LNCaP clone FGC (cell line): ENCODE measurements around the gene BMPER.

Experiments
- DNase-seq: peaks from one replicate; pipeline ENCODE4 v3.0.0-alpha.2; 2011; ENCODE audit warnings: low read depth
- H3K4me3 ChIP-seq: 2 replicates; pipeline ENCODE4 v1.5.1; 2011; ENCODE audit warnings: mild to moderate bottlenecking, low read depth, low read length, control low read depth
- TF ChIP-seq, protein P1 (sequence below): IDR thresholded peaks from 2 replicates; pipeline ENCODE4 v1.5.1; 2012; ENCODE audit warnings: mild to moderate bottlenecking; ENCODE audit not compliant: control insufficient read depth, insufficient read depth; ENCODE audit errors: extremely low read depth

BMPER gene

DNA sequence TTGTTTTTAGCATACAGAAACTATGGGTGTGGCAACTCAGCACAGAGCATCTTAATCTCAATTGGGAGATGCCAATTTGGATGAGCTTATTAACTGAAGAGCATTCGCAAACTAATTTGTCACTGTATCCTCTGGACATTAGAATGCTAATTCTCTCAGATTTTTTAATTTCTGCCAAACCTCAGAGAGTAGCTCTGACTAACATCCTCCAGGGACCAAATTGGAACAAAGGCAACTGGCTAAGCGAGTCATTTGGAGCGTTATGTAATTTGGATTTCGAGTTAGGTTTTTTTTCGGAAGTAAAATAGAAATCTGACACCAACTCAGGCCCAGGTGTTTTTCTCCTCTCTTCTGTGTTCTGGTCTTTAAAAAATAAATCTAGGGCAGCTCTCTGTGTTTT, 201.9 kb downstream of the BMPER start:
- no peak for DNase-seq
- TF ChIP-seq, protein P1, sequence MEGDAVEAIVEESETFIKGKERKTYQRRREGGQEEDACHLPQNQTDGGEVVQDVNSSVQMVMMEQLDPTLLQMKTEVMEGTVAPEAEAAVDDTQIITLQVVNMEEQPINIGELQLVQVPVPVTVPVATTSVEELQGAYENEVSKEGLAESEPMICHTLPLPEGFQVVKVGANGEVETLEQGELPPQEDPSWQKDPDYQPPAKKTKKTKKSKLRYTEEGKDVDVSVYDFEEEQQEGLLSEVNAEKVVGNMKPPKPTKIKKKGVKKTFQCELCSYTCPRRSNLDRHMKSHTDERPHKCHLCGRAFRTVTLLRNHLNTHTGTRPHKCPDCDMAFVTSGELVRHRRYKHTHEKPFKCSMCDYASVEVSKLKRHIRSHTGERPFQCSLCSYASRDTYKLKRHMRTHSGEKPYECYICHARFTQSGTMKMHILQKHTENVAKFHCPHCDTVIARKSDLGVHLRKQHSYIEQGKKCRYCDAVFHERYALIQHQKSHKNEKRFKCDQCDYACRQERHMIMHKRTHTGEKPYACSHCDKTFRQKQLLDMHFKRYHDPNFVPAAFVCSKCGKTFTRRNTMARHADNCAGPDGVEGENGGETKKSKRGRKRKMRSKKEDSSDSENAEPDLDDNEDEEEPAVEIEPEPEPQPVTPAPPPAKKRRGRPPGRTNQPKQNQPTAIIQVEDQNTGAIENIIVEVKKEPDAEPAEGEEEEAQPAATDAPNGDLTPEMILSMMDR: no peak
- no peak overlapping the region for H3K4me3 ChIP-seq

DNA sequence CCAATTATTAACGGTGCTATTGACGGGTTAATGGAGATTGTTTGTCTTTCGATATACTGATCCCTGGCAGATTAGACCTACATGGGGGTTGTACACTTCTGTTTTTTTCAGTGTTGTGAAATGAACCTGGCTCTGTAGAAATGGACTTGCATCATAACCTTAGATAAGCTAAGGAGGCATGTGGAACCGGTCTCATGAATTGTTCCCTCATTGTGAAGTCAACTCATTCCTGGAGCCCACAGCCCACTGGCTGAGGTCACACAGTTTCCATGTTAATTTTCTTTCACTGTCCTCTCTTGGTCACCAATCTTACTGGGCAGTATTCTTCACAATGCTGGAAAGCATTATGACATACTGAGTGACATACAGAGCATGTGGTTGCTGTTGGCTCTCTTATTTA, 202.8 kb downstream of the BMPER start:
- no peak for DNase-seq

DNA sequence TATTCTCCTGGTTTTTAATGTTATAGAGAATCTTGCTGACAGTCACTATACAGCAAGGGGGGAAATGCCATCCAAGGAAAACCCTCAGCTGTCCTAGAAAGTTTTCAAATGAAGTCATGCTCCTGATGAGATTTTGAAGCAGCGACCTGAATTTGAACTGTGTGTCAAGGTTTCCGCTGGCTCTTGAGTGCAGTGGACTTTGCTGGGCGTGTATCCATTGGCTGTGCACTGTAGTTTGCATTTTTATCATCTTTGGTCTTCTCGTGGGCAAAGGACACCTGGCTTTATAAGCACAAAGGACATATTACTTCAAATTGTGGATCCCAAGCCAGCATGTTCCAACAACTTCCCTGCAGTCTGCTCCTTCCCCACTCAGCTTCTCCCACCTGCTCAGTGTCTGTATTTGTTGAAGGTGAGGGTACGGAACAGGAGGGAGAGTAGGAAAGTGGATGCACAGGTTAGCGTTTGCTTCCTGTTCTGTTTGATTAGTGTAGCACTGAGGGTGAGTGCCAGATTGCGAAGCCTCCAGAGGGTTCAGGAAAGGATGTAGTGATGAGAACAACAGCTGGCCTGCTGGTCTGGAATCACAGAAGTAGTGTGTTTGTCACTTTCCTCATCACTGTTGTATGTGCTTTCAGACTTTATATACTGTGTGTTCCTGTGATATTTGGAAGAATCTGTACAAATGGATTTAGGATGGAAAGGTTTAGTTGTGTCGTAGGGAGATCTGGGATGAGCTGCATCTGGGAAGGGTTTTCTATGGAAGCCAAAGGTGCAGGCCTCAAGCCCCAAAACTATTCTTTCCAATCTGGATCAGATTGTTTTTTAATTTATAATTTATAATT, 204.8 kb downstream of the BMPER start:
- DNase-seq: no peak
- TF ChIP-seq, protein P1: no peak
- no peak overlapping the region for H3K4me3 ChIP-seq

More for the DNA sequence above, 202.8 kb downstream of the BMPER start:
- H3K4me3 ChIP-seq: no peak overlapping the region
- TF ChIP-seq, protein P1: no peak

DNA sequence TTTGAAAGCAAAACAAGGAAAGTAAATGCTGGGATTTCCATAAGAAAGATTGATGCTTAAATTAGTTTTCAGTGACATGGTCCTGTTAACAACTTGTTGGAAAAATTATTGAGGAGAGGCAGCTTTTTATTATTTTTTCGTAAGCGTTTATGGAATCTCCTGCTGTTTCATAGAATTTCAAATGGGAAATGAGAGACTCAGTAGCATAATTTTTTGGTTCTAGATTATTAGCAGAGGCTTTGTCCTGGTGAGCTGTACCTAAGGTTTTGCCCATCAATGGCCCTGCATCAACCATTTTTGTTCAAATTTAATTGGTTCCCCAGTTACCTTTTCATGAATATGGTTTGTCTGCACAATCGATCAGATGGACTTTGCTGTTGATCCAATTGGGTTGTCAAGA, 205.7 kb downstream of the BMPER start:
- TF ChIP-seq, protein P1: no peak
- DNase-seq: no peak
- H3K4me3 ChIP-seq: no peak overlapping the region

DNA sequence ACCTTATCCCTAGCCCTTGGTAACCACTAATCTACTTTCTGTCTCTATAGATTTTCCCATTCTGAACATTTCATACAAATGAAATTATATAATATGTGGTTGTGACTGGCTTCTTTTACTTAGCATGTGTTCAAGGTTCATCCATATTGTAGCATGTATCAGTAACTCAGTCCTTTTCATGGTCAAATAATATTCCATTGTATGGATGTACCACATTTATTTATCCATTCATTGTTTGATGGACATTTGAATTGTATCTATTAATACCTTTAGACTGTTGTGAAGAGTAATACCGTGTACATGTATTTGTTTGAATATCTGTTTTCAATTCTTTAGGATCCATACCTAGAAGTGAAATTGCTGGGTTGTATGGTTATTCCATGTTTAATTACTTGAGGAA, 210.2 kb downstream of the BMPER start:
- DNase-seq: no peak
- TF ChIP-seq, protein P1: no peak
- no peak overlapping the region for H3K4me3 ChIP-seq

DNA sequence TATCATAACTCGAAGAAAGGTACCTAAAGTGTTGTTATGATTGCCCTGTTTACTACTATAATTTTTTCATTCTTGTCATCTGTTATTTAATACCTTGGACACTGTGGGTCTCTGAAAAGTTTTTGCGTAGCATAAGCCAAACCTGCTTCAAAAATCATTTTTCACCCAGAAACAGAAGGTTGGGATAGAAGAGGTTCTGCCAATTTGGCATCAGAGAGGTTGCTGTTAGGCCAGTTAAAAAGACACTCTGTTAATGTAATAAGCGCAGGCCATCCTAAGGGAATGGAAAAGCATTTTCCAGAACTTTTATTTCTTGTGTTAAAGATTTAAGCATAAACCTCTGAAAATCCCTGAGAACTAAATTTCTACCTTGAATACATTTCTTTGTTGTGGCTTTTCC, 212.2 kb downstream of the BMPER start:
- H3K4me3 ChIP-seq: no peak overlapping the region
- TF ChIP-seq, protein P1: no peak
- DNase-seq: no peak

DNA sequence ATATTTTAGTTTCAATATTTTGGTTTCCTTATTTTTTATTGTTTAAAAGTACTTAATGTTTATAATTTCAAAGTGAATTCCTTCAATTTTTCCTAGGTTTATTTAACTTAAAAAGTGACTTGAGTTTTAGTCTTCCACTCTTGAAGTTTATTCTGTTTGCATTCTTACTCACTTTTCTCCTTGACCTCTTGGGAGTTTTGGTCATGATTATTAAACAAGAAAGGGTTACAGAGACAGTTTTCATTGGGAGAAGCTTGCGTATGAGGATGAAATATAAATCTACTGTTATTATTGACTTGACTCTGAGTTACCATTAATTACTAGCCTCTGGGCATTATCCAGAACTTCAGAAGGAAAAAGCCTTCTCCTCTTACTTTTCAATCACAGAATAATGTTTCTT, 216.0 kb downstream of the BMPER start:
- no peak overlapping the region for H3K4me3 ChIP-seq
- DNase-seq: peak; percentile 6
- TF ChIP-seq, protein P1: no peak
